Astrocyte (in vitro differentiated cells and primary cell): ENCODE results near the gene RGPD8.
"Not testable (repeated sequence)": the region's sequence is repeated elsewhere in the genome, so short reads cannot be mapped to it uniquely, and the experiment has no call there.

Experiments used
- CTCF ChIP-seq: IDR thresholded peaks from 2 replicates; pipeline ENCODE4 v1.5.1; 2011; ENCODE audit warnings: low read depth, mild to moderate bottlenecking, inconsistent platforms, low read length, moderate library complexity; ENCODE audit not compliant: insufficient read depth
- EZH2 ChIP-seq: IDR thresholded peaks from 2 replicates; pipeline ENCODE4 v1.6.1; 2012; ENCODE audit warnings: mild to moderate bottlenecking, low read length, inconsistent platforms; ENCODE audit not compliant: insufficient read depth

DNA sequence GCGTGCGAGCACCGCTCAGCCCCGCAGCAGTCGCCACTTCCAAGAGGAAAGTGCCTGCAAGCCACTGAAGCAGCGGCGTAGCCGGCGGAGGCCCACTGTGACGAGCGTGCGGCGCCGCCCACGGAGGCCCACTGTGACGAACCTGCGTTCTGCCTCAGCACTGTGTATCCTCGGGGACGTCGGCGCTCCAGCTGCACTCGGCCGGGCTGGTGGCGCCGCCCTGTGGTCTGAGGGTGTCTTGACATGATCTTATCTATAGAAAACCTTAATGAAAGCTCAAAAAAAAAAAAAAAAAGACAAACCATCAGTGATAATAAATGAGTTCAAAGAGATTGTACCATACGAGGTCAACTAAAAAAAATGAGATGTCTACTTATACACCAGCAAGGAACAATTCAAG, at the start of gene RGPD8:
- peak; percentile 33 for TF ChIP-seq CTCF
- not testable (repeated sequence) for TF ChIP-seq EZH2
